HG03457 (cell line): ENCODE results near the gene RCVRN.

Experiments
- ATAC-seq: cut with Tn5 transposase; IDR thresholded peaks from one replicate; pipeline ENCODE4 v1.9.1; 2021; ENCODE audit warnings: moderate number of reproducible peaks; ENCODE audit not compliant: unreplicated experiment

The RCVRN gene

DNA sequence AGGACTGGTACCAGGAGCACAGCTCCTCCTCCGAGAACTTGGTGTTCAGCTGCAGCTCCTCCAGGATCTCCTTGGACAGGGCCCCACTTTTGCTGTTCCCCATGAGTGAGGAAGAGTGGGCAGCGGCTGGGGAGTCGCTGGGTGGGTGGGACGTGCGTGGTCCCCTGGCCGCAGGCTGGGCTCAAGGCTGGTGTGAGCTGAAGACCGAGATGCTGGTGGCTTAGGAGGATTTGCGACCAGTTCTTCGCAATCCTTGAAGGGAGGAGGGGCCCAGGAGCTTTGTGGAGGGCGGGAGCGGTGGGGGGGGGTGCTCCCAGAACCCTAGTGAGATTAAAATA lies at the start of gene RCVRN:
RCVRN (minus strand) TSS at position 194 of the 338 bp plus-strand sequence; CDS start at position 103, 91 bp downstream.
- ATAC-seq = no peak

DNA sequence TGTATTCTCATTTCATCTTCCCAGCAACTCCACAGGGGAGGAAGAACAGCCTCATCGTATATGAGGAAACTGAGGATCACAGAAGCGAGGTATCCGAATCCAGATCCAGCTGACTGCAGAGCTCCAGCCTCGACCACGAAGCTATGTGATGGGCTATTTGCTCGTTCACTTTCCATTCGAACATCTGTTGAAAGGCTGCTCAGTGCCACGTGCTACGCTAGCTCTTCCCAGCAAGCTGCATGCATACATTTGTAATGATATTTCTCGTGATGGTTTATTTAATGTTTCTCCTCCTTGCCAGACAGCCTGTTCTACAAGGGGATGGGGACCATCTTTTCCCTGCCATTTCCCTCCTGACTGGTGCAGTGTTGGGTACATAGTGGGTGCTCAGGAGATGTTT lies 48.4 kb upstream of the RCVRN start:
- ATAC-seq = no peak

- no peak for ATAC-seq
Observed at GRCh38 chr17:9951803-9952202, 46.7 kb upstream of the RCVRN start.

- ATAC-seq = no peak
Observed at GRCh38 chr17:9948928-9949327, 43.9 kb upstream of the RCVRN start.

DNA sequence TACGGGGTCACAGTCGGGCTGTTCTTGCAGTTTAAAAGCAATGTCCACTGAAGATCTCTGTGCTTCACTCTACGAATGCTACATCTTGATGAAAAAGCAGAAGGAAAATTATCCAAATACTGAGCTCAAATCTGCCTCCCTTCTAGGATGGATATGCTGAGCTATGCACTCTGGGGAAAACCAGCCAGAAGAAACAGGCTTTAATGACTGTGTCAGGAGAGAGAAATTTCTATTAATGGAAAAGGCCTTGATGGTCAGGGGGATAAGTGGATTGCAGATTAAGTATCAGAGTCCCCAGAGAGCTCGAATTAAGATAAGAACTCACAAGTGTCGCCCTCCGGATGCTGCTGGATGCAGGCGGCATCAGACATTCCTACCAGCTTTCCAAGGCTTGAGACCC lies 39.6 kb upstream of the RCVRN start:
- no peak for ATAC-seq

- ATAC-seq = no peak
Observed at GRCh38 chr17:9943343-9943742, 38.3 kb upstream of the RCVRN start.

GRCh38 chr17:9942885-9943284 lies 37.8 kb upstream of the RCVRN start:
- no peak for ATAC-seq

- ATAC-seq = no peak
Observed at GRCh38 chr17:9941305-9941704, 36.2 kb upstream of the RCVRN start.

- ATAC-seq = no peak
Observed at GRCh38 chr17:9940841-9941240, 35.8 kb upstream of the RCVRN start.

- ATAC-seq = no peak
Observed at GRCh38 chr17:9938764-9939163, 33.7 kb upstream of the RCVRN start.

- ATAC-seq = no peak
Observed at GRCh38 chr17:9937901-9938300, 32.8 kb upstream of the RCVRN start.

DNA sequence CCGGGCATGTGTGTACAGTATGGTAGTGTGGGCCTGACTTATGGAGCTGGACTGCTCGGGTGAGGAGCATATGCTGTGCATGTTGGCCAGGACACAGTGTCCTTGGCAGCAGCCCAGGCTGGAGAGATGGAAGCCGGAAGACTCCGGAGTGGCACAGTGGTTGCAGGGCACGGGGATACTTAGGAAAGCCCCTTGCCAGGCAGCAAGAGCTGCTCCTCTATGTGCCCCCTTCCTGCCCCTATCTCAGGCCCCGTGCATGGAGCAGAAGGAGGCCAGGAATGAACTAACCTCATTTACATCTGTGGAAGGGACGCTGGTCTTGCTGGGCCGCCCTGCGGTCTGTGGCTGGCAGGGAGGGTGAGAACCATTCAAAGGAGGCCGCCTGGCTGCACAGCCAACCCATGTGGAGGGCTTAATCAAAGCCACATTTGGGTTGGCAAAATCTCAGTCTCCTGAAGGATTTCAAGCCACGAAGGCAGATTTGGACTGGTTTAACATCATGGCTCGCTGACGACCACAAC lies 32.2 kb upstream of the RCVRN start:
- ATAC-seq = no peak

DNA sequence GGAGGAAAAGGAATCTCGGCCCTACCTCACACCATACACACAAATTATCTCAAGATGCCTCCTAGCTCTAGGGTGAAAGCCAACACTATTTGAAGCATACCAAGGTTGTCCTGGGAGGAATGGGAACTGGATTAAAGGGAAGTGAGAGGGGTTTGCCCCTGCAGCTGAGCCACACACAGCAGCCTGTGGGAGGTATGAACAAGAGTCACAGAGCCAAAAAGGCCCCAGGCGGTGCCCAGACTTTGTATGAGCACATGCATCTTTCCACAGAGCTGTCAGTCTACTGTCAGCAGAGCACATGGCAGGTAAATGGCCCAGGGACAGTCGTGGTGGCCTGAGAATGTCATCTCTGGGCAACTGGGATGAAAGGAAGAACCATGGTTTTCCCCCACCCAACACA lies 31.0 kb upstream of the RCVRN start:
- ATAC-seq = no peak

DNA sequence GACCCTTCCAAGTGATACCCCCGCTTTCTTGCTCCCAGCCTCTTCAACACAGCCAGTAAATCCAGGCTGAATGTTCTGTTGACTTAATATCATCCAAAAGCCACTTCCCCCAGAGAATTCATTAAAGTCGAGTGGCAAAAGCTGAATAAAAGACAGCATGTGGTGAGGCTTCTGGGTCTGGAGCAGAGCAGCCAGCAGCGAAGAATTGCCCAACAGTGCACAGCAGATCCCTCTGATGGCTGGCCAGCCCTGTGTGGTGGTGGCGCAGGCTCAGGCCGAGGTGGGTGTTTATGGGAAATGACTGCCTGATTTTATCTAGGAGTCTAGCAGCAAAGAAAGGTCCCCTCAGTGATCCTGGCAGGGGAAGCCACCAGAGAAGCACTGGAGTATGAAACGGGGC lies 30.3 kb upstream of the RCVRN start:
- no peak for ATAC-seq

DNA sequence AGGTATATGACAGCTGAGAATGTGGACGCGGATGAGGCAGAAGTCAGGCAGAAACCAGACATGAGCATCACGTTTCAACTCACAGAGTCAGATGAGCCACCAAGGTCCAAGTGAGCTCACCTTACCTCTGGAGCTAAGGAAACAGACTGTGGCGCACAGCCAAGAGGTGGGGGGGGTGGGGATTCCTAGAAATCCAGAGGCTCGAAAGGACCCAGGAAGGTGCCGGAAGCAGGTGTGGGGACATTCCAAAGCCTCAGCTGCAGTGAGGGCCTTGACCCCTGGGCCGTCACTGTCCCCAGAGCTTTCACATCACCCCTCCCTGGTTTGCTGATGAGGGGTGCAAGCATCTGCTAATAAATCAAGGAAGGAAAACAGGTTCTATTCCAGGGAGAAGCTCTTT lies 29.3 kb upstream of the RCVRN start:
- ATAC-seq = no peak

DNA sequence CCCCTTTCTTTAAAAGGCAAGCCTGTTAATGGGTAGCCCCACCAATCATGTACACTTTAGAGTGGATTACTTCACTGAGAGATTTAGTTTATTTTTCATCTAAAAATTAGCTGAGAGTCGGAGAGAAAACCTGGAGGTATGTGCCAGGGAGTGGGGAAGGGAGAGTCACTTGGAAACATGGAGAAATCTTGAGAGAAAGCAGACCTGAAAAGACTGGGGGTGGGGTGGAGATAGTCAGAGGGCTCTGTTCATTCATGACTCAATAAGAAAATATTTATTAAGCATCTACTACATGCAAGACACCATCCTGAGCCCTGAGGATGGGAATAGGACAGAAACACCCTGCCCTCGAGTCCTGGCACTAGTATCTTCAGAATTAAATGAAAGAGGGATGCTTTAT lies 27.4 kb upstream of the RCVRN start:
- ATAC-seq = no peak

- no peak for ATAC-seq
Observed at GRCh38 chr17:9931144-9931741, 26.2 kb upstream of the RCVRN start.

DNA sequence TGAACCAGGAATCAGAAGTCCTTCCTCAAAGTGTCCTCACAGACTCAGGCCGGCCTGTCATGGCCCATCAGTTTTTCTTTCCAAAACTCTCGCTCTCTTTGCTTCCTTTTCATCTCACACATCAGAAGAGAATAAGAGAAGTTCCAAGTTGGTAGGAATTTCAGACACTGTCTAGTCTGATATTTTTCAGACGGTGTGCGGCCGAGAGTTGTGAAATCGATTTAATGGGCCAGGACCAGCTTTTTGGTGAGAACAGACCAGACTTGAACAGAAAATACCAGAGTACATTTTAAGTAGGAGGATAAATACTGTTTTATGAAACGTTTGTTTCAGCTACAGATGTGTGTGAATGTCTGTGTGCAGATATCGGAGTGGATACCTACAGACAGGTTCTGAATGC lies 24.8 kb upstream of the RCVRN start:
- ATAC-seq = no peak

DNA sequence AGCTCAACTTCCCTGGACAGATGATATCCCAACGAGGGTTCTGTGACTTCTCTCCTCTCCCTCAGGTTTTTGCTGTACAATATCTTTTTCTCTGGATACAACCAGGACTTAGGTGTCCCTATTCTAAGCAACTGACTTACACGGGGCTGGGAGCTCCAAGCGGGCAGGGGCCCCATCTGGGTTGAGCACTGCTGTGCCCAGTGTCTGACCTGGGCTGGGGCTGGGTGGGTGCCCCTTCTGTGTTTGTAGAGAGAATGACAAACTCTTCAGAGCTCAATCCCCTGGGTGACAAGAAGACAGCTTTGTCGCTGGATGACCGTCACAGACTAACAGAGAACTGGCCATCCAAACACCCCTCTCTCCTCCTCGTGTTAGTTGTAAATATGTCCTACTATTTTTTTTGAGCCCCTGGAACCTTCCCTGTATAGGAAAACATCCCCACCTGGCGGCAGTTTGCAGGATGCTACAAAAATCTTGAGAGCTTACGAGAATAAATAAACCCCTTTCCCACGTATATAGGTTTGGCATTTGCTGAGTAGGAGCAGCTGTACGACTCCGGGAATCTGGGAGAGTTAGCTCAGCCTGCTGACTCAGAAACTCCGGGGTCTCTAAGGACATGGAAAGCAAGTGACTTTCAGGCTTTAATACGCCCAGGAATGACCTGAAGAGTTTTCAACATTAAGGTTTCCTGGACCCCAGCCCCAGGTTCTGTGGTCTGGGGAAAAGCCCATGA lies 23.7 kb upstream of the RCVRN start:
- ATAC-seq = no peak

DNA sequence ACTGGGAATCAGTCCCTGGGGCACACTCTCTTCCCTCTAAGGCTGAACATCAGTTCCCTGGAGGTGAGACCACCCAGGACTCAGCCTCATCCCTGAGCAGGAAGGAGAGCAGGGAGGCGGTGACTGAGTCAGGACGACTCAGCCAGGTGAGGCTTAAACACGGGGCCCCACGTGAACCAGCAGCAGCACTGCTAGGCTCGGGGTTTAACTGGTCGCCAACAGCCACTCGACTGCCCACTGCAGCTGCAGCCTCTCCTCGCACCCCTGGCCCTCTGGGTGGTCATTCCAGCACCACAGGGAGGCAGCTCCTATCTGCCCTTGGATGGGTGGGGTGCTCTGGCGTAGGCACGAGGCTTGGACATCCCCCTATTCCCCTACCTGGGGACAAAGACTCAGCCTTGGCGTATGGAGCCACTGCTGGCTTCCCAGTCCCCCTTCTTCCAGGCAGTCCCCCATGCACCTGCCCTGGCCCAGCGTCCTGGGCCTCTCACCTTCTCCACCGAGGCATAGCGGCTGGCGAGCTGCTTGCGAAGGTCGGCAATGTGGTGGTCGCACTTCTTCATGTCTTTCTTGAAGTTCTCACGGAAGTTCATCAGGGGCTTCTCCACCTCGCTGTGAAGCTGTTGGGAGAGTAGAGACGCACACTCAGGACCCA lies 21.2 kb upstream of the RCVRN start:
- no peak for ATAC-seq

- no peak for ATAC-seq
Observed at GRCh38 chr17:9925457-9925856, 20.4 kb upstream of the RCVRN start.

DNA sequence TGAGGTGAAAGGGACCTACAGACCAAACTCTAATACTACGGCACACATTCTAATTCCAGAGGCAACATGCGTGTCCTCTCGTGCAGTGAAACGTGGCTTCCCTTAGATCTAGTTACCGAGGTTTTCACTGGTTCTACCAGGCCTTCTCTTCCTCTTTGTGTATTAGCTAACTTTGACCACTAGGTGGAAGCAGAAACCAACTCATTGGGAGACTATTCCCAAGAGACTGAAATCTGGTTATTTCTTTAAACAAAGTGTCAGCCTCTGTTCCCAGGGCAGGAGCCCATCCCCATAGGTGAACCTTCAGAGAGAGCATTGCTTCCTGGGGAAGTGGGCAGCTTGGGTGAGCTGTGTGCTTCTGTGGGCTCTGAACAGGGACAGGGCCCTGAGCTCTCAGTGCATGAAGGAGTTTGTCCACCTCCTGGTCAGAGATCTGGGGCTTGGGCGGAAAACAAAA lies 19.7 kb upstream of the RCVRN start:
- no peak for ATAC-seq
